Activated CD4-positive, alpha-beta T cell treated with anti-CD3 and anti-CD28 coated beads for 4 hours (primary cell): ENCODE data around the gene TMSB15A.
"Not testable (repeated sequence)": the region's sequence is repeated elsewhere in the genome, so short reads cannot be mapped to it uniquely, and the experiment has no call there.

Experiments
- DNase-seq, 2 donors: peaks; one replicate each; pipeline ENCODE4 v3.0.0-alpha.2; 2020

The TMSB15A gene

DNA sequence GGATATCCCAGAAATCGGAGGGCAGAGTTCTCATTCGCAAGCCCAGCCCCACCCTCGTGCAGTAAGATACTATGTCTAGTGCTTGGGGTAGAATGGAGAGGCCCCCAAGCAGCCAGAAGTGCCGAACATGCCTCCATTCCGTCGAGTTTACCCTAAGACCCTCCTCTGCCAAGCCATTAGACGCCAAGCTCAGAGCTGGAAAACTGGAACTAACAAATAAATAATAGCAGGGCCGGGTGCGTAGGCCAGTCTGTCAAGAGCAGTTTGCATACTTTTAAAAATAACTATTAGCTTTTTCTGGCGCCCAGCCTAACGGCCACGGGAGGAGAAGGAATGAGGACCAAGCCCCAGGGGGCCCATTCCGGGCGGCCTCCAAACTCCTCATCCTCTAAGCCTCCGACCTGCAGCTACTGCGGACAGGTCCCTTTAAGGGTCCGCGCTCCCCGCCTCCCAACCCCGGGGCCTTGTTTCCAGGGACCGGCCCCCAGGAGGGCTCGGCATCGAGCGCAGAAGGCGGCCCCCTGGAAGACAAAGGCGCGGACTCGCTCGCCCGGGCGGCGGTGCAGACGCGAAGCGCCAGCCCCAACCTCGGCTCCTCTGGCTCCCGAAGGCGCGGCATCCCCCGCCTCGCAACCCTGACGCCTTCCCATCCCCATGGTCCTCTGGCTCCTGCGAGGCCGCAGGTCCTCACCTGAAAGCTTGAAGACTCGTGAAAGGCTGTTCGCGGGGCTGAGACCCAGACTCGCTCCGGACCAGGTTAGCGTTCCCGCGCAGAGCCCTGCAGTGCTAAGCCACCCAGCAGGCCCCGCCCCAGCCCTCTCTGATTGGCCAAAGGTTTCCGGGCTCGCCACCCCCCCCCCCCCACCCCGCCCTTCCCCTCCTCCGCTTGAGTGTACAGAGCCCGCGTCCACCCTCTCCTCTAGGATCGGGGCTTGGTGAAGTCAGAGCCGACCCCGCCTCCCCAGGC lies at the start of gene TMSB15A:
TMSB15A (minus strand) TSS at position 765 of the 967 bp plus-strand sequence.
- peak; percentile 49 to 54 for DNase-seq

DNA sequence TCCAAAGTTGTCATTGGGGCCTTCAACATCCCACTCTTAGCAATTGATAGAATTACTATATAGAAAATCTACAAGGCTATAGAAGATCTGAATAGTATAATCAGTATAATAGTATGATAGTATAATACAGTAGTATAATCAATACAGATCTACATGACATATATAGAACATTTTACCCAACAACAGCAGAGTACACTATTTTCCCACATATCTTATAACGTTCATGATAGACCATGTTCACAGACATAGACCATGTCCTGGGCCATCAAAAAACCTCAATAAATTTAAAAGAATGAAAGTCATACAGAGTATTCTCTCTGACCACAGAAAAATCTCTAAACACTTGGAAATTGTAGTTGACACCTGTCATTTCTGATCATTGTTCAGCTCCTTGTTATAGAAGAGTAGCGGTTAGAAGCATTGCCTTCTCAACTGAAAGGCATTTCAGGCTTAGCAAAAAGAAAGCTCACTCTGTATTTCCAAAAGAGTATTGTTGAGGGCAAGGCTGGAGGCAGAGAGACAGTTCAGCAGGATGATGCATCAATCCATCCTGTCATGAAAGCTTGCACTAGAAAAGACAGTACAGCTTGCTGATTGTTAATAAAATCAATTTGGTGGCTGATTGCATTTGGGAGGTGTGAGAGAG lies 44.0 kb upstream of the TMSB15A start:
- DNase-seq, result no peak

DNA sequence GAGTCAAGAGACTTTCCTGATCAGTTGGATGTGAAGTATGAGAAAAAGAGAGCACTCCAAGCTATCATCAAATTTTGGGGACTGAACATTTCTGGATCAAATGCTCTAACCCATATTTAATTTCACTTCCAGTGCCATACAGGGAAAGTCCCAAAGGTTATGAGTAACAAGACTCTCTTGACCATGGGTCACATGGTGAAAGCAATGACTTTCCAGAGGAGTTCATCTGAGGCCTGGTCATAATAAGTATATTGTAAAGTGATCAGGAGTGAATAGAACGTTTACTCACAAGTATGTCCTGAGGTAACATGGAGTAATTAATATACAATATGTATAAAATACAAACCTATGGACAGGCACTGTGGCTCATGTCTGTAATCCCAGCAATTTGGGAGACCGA lies 42.1 kb upstream of the TMSB15A start:
- no peak for DNase-seq

DNA sequence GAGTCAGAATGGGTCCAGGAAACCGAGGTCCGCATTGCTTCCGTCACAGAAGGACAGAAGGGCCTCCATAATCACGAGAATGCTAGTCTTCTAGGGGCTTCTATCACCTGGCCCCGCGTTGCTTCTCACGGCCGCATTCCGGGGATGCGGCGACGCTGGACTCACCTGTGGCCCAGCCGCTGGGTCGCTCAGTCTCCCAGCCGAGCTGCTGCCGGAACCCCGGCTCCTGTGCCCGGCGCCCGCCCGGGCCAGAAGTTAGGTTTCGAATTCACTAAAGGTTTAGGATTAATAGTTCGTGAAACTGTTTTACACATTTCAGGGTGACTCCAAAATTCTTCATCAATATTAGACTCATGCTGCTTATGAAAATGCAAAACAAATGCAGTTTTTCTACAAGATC lies 31.7 kb upstream of the TMSB15A start:
- no peak for DNase-seq

DNA sequence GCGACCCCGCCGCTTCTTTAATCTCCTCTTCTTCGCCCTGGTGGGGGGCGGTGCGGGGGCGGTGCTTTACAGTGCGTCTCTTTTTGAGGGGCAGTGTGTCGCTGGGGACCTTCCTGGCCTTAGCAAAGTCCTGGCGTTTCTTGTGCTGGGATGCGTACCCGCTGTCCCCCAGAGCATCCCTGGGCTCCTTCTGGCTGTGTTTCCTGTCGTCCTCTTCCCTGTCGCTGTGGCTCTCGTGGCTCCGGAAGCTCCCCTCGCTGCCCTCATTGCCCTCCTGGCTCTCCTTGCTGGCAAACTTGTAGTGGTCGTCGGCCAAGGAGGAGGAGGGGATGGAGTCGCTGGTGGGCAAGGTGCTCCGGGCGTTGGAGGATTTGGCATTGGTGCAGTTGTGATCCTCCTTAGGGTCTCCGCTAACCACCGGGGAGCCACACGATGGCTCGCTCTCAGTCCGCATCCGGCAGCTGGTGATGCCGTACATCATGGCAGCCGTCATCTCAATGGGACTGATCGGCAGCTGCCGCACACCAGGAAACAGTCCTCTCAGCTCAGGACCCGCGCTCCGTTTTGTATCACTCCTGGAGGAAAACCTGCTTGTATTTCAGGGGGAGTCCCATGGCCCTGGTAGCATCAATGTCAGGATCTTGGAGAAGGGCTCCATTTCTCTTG lies 30.4 kb upstream of the TMSB15A start:
- peak in 1 of 2 donors; percentile 1 for DNase-seq

DNA sequence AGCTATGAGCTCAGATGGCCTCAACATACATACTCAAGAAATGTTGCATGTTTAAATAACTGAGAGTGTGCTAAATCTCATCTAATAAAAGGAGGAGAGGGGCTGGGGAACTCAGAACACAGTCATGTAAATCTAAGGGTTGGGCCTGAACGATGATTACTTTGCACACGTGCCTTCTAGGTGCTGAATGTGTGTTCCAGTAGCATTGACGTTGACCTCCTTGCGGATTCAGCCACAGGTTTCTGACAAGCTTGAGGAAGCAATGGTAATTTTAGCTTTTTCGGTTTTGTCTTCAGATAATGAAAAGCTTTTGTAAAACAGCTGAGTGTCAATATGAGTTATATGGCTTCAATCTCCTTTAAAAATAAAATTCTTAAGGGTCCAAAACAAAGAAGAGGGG lies 29.6 kb upstream of the TMSB15A start:
- DNase-seq, result not testable (repeated sequence)

DNA sequence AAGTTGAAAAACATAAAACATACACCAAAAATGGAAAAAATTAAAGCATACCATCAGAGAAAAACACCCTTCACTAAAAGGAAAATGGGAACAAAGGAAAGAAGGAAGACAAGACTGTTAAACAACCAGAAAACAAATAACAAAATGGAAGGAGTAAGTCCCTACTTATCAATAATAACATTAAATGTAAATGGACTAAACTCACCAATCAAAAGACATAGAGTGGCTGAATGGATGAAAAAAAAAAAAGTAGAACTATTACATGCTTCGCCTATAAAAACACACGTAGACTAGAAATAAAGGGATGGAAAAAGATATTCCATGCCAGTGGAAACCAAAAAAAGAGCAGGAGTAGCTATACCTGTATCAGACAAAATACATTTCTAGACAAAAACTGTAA lies 19.4 kb upstream of the TMSB15A start:
- DNase-seq, result no peak

DNA sequence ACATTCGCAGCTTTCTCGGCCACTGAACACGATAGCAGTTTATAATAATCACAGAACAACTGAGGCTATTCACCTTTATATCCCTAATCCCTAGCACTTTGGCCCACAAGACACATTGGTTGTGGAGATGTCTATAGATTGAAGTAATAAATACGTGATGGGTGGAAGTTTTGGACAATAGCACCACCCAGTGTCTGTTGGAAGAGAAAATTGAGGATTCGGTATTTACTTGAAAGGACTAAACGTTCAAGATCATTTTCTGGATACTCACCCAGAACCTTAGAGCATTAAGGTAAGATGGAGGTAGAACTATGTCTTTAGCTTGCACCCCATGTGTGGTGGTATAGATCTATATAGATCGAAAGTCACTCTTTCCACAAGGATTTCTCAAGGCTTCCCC lies 787 bp upstream of the TMSB15A start:
- no peak for DNase-seq

DNA sequence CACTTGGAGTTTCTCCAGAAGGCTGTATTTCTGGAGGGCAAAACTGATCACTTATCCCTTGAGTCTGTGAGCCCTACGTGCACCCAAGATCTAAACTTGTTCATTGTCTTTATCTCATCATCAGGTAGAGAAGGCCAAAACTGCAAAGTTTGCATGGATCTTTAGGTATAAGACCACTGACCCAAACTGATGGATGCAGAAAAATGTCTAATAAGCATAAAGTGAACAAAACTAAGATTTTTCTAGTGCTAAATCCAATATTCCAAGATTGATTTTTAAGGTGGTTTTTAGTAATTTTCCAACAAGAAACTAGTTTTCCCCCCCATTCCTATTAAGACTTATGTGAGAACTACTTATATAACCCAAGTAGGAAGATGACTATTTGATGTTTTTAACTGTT lies 2.0 kb downstream of the TMSB15A start:
- no peak for DNase-seq

DNA sequence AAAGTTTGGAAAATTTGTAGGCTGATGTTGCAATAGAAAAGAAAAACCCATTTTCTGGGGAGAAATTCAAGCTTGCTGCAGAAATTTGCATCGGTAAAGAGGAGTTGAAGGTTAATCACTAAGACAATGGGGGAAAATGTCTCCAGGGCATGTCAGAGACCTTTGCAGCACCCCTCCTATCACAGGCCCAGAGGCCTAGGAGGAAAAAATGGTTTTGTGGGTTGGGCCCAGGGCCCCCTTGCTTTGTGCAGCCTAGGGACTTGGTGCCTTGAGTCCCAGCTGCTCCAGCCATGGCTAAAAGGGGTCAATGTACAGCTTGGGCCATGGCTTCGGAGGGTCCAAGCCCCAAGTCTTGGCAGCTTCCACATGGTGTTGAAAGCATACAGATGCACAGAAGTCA lies 17.8 kb downstream of the TMSB15A start:
- no peak for DNase-seq

DNA sequence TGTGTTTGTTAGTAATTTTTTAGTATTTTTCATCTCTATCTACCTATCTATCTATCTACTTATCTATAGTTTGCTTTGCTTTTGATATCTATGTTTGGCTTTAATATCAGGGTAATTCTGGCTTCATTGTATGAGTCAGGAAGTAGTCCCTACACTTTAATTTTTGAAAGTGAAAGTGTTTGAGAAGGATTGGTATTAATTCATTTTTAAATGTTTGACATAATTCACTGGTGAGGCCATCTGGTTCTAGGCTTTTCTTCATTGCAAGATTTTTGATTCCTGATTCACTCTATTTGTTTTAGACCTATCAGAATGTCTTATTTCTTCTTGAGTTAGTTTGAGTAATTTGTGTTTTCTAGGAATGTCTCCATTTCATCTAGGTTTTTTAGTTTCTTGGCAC lies 24.8 kb downstream of the TMSB15A start:
- no peak for DNase-seq

DNA sequence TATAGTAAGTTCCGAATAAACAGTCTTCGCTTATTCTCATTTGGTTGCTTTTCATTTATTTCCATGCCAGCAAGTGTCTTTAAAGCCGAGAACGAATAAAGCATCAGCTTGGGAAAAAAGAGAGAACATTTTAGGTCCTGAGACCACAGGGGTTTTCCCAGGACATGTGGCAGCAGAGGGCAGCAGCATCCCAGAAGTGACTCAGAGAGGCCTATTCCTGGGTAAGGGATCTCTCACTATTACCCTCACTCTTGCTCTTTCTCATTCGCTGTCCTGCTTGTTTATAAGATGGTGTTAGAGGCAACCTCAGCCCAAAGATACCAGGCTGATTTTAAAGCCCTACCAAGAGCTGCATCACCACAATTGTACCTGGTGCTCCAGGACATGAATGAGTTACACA lies 37.8 kb downstream of the TMSB15A start:
- DNase-seq, result not testable (repeated sequence)

DNA sequence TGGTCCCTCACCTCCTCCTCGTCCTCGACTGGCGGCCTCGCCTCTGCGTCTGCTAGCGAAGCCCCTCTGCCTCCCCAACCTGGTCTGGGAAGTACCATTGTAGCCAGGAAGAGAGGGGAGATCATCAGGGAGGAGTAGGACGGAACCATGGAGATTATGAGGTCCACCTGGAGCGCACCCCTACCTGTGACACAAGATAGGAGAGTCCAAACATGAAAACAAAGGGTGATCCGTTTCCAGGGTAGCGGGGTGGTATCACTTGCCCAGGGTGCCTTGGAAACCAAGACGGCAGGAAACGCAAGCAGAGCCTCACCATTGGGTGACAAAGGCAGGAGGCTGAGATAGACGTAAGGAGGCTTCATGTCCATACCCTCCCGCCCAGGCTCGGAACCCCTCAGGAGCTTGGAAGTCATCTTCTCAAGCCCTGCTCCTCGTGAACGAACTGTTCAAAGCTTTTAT lies 44.7 kb downstream of the TMSB15A start, which contains the start of gene TCP11X2:
TCP11X2 (minus strand) TSS at position 51 of the 459 bp plus-strand sequence.
- DNase-seq, result not testable (repeated sequence)

DNA sequence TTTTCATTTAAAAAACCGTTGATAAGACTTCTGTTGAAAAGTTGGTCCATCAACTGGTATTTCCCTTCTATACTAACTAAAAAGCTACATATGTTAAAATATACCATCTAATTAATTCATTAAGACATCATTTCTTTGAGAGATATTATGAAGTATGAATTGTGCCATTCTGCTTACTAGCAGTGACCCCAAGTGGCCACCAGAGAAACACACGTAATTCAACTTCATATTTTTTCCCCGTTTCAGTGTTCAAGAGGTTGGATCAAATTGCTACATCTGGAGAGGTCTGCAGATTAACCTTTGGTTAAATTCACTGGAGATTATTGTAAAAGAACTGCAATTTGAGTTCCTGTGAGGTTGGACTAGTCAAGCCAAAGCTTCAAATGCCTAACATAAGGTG lies 46.3 kb downstream of the TMSB15A start:
- DNase-seq, result not testable (repeated sequence)
